Activated CD4-positive, alpha-beta T cell treated with anti-CD3 and anti-CD28 coated beads, Interleukin-2, amount 50 U/mL, for 16 hours (primary cell): Measurements from ENCODE around the gene ACTA2.

Experiments
- DNase-seq: peaks from one replicate; pipeline ENCODE4 v3.0.0-alpha.2; 2020

Gene ACTA2

GRCh38 chr10:88980800-88981199 is 28.2 kb upstream of the ACTA2 start:
- no peak for DNase-seq

GRCh38 chr10:88980247-88980646 is 27.7 kb upstream of the ACTA2 start:
- no peak for DNase-seq

- DNase-seq: no peak
These were observed 27.0 kb upstream of the ACTA2 start for GRCh38 chr10:88979603-88980002.

GRCh38 chr10:88979153-88979562 is 26.6 kb upstream of the ACTA2 start:
- DNase-seq: no peak

- DNase-seq: no peak
These were observed 25.9 kb upstream of the ACTA2 start for GRCh38 chr10:88978463-88978862.

- DNase-seq: no peak
These were observed 22.8 kb upstream of the ACTA2 start for GRCh38 chr10:88975377-88975720.

GRCh38 chr10:88974446-88975376 is 22.1 kb upstream of the ACTA2 start:
- no peak for DNase-seq

- no peak for DNase-seq
These were observed 21.4 kb upstream of the ACTA2 start for GRCh38 chr10:88974012-88974411.

GRCh38 chr10:88971221-88972061 is 18.9 kb upstream of the ACTA2 start:
- no peak for DNase-seq

- no peak for DNase-seq
These were observed 15.8 kb upstream of the ACTA2 start for GRCh38 chr10:88968391-88968790.

- DNase-seq: no peak
These were observed 14.2 kb upstream of the ACTA2 start for GRCh38 chr10:88966797-88967196.

GRCh38 chr10:88964869-88965415 is 12.4 kb upstream of the ACTA2 start:
- DNase-seq: no peak

GRCh38 chr10:88964360-88964759 is 11.8 kb upstream of the ACTA2 start:
- no peak for DNase-seq

GRCh38 chr10:88963318-88963717 is 10.7 kb upstream of the ACTA2 start:
- DNase-seq: no peak

- DNase-seq: no peak
These were observed 9.8 kb upstream of the ACTA2 start for GRCh38 chr10:88962336-88962735.

- no peak for DNase-seq
These were observed 8.7 kb upstream of the ACTA2 start for GRCh38 chr10:88961266-88961665.

GRCh38 chr10:88960802-88961201 is 8.2 kb upstream of the ACTA2 start:
- peak; percentile 53 for DNase-seq

GRCh38 chr10:88958721-88959120 is 6.1 kb upstream of the ACTA2 start:
- DNase-seq: no peak

GRCh38 chr10:88957381-88957780 is 4.8 kb upstream of the ACTA2 start:
- no peak for DNase-seq

GRCh38 chr10:88954458-88955083 is 2.0 kb upstream of the ACTA2 start:
- no peak for DNase-seq

GRCh38 chr10:88953662-88954061 is 1.1 kb upstream of the ACTA2 start:
- DNase-seq: no peak

- no peak for DNase-seq
These were observed 2.4 kb downstream of the ACTA2 start for GRCh38 chr10:88949912-88950837.
